Activated CD4-positive, alpha-beta T cell treated with anti-CD3 and anti-CD28 coated beads, Interleukin-2, Interleukin-6, amounts not matched to agents 100 ng/mL and 50 ng/mL, durations not matched to agents 16 hours and 8 hours (primary cell): ENCODE results near the gene KCNK3.

ENCODE experiments used
- DNase-seq: peaks from one replicate; pipeline ENCODE4 v3.0.0-alpha.2; 2020

The KCNK3 gene

GRCh38 chr2:26715528-26716270 lies 23.2 kb downstream of the KCNK3 start:
- DNase-seq = no peak

GRCh38 chr2:26716340-26716739 lies 23.8 kb downstream of the KCNK3 start:
- no peak for DNase-seq

- DNase-seq = no peak
Measured at GRCh38 chr2:26716769-26717168, 24.2 kb downstream of the KCNK3 start.

GRCh38 chr2:26717362-26717761 lies 24.8 kb downstream of the KCNK3 start:
- no peak for DNase-seq

- no peak for DNase-seq
Measured at GRCh38 chr2:26718949-26719686, 26.6 kb downstream of the KCNK3 start.

GRCh38 chr2:26720322-26721114 lies 28.0 kb downstream of the KCNK3 start:
- no peak for DNase-seq

- DNase-seq = no peak
Measured at GRCh38 chr2:26721115-26722032, 28.9 kb downstream of the KCNK3 start.

- no peak for DNase-seq
Measured at GRCh38 chr2:26722328-26722727, 29.8 kb downstream of the KCNK3 start.

- no peak for DNase-seq
Measured at GRCh38 chr2:26722911-26723310, 30.4 kb downstream of the KCNK3 start.

GRCh38 chr2:26723475-26723874 lies 31.0 kb downstream of the KCNK3 start:
- no peak for DNase-seq

GRCh38 chr2:26723991-26724750 lies 31.6 kb downstream of the KCNK3 start:
- DNase-seq = no peak

- no peak for DNase-seq
Measured at GRCh38 chr2:26724784-26725520, 32.4 kb downstream of the KCNK3 start.

- no peak for DNase-seq
Measured at GRCh38 chr2:26725521-26725820, 32.9 kb downstream of the KCNK3 start.

GRCh38 chr2:26726228-26726627 lies 33.7 kb downstream of the KCNK3 start:
- no peak for DNase-seq

- DNase-seq = no peak
Measured at GRCh38 chr2:26727641-26728561, 35.4 kb downstream of the KCNK3 start.

- DNase-seq = no peak
Measured at GRCh38 chr2:26729311-26729710, 36.8 kb downstream of the KCNK3 start.

GRCh38 chr2:26730549-26731344 lies 38.2 kb downstream of the KCNK3 start:
- DNase-seq = no peak

- DNase-seq = no peak
Measured at GRCh38 chr2:26731714-26732113, 39.2 kb downstream of the KCNK3 start.

- no peak for DNase-seq
Measured at GRCh38 chr2:26732446-26732845, 39.9 kb downstream of the KCNK3 start.
